Measurements from ENCODE around the gene KIF4A.

The KIF4A gene

DNA sequence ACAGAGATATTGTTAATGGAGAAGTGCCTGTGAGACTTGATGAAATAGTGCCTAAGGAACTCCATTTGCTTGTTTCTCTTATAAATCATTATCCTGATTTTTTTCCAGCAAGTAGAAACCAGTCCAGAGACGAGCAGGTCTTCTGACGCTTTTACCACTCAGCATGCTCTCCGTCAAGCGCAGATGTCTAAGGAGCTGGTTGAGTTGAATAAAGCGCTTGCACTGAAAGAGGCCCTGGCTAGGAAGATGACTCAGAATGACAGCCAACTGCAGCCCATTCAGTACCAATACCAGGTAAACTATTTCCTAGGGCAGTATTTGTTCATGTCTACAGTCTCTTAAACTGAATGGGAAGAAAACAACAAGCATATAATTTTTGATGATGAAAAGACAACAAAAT lies 63.6 kb downstream of the KIF4A start:
- DNase-seq (ENCODE audit: low read depth in 1 of 2, low spot score in 1 of 2), result no peak
- H3K27me3 ChIP-seq (ENCODE audit: insufficient read depth, poor library complexity, severe bottlenecking), result no peaks in the 10 kb centered on the region
- no peak overlapping the region for H3K4me3 ChIP-seq (replicated peaks; ENCODE audit: insufficient read depth, low read length)
- H3K27ac ChIP-seq (replicated peaks), result no peak overlapping the region
- TF ChIP-seq, protein P1, sequence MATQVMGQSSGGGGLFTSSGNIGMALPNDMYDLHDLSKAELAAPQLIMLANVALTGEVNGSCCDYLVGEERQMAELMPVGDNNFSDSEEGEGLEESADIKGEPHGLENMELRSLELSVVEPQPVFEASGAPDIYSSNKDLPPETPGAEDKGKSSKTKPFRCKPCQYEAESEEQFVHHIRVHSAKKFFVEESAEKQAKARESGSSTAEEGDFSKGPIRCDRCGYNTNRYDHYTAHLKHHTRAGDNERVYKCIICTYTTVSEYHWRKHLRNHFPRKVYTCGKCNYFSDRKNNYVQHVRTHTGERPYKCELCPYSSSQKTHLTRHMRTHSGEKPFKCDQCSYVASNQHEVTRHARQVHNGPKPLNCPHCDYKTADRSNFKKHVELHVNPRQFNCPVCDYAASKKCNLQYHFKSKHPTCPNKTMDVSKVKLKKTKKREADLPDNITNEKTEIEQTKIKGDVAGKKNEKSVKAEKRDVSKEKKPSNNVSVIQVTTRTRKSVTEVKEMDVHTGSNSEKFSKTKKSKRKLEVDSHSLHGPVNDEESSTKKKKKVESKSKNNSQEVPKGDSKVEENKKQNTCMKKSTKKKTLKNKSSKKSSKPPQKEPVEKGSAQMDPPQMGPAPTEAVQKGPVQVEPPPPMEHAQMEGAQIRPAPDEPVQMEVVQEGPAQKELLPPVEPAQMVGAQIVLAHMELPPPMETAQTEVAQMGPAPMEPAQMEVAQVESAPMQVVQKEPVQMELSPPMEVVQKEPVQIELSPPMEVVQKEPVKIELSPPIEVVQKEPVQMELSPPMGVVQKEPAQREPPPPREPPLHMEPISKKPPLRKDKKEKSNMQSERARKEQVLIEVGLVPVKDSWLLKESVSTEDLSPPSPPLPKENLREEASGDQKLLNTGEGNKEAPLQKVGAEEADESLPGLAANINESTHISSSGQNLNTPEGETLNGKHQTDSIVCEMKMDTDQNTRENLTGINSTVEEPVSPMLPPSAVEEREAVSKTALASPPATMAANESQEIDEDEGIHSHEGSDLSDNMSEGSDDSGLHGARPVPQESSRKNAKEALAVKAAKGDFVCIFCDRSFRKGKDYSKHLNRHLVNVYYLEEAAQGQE (IDR thresholded peaks at IDR 0.05; ENCODE audit: insufficient replicate concordance, low read depth), result no peak
- TF ChIP-seq GABPA (IDR thresholded peaks at IDR 0.05; ENCODE audit: low read depth), result no peak
- no peak for TF ChIP-seq SPI1 (IDR thresholded peaks at IDR 0.05; ENCODE audit: borderline replicate concordance, low read depth)
- no peak for TF ChIP-seq POLR2AphosphoS5 (IDR thresholded peaks at IDR 0.05; ENCODE audit: low read depth)
- TF ChIP-seq, protein P2, sequence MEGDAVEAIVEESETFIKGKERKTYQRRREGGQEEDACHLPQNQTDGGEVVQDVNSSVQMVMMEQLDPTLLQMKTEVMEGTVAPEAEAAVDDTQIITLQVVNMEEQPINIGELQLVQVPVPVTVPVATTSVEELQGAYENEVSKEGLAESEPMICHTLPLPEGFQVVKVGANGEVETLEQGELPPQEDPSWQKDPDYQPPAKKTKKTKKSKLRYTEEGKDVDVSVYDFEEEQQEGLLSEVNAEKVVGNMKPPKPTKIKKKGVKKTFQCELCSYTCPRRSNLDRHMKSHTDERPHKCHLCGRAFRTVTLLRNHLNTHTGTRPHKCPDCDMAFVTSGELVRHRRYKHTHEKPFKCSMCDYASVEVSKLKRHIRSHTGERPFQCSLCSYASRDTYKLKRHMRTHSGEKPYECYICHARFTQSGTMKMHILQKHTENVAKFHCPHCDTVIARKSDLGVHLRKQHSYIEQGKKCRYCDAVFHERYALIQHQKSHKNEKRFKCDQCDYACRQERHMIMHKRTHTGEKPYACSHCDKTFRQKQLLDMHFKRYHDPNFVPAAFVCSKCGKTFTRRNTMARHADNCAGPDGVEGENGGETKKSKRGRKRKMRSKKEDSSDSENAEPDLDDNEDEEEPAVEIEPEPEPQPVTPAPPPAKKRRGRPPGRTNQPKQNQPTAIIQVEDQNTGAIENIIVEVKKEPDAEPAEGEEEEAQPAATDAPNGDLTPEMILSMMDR (IDR thresholded peaks at IDR 0.05; ENCODE audit: insufficient read depth, low read length), result no peak

DNA sequence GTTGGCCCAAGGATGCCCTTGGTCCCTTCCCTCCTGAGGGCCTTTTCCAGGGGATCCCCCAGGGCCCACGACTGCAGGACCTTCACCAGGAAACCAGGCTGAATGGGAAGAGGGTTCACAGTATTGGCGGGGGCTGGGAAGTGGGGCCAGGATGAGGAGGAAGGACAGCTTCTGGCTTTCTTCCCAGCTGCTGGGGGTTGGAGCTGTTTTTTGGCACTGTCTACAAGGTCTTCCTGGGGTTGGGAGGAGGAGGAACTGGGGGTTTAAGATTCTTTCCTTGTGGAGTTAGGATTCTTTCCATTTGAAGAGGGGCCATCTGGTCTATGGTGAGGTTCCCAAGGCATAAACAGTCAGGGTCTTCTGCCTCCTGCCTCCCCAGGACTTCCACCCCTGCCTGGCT lies 64.8 kb downstream of the KIF4A start:
- Histone ChIP-seq H3K27ac (replicated peaks) (no peak overlapping the region), H3K27me3 (ENCODE audit: insufficient read depth, poor library complexity, severe bottlenecking) (no peaks in the 10 kb centered on the region), H3K4me3 (replicated peaks; ENCODE audit: insufficient read depth, low read length) (no peak overlapping the region)
- no peak for DNase-seq (ENCODE audit: low read depth in 1 of 2, low spot score in 1 of 2)
- TF ChIP-seq SPI1 (IDR thresholded peaks at IDR 0.05; ENCODE audit: borderline replicate concordance, low read depth) (no peak), GABPA (IDR thresholded peaks at IDR 0.05; ENCODE audit: low read depth) (no peak), POLR2AphosphoS5 (IDR thresholded peaks at IDR 0.05; ENCODE audit: low read depth) (no peak)
- TF ChIP-seq, protein P1 (IDR thresholded peaks at IDR 0.05; ENCODE audit: insufficient replicate concordance, low read depth), result no peak
- TF ChIP-seq, protein P2 (IDR thresholded peaks at IDR 0.05; ENCODE audit: insufficient read depth, low read length), result no peak

DNA sequence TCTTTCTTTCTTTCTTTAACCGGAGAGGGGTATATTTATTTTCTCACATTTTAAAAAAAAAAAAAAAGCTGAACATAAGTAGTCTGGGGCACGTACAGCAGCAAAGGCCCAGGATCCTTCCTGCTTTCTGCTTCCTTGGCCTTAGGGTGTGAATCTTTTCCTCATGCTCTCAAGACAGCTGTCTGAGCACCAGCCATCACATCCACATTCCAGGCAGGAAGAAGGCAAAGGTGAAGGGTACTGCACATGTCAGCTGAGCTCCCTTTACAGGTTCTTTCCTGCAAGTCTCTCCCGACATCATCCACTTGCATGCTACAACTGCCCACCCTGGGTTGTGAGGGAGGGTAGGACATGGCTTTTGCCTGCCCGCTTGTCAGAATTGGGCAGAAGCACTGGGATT lies 69.6 kb downstream of the KIF4A start:
- TF ChIP-seq SPI1 (IDR thresholded peaks at IDR 0.05; ENCODE audit: borderline replicate concordance, low read depth) (no peak), POLR2AphosphoS5 (IDR thresholded peaks at IDR 0.05; ENCODE audit: low read depth) (no peak), GABPA (IDR thresholded peaks at IDR 0.05; ENCODE audit: low read depth) (no peak)
- TF ChIP-seq, protein P2 (IDR thresholded peaks at IDR 0.05; ENCODE audit: insufficient read depth, low read length), result no peak
- TF ChIP-seq, protein P1 (IDR thresholded peaks at IDR 0.05; ENCODE audit: insufficient replicate concordance, low read depth), result no peak
- no peak for DNase-seq (ENCODE audit: low read depth in 1 of 2, low spot score in 1 of 2)
- Histone ChIP-seq H3K4me3 (replicated peaks; ENCODE audit: insufficient read depth, low read length) (no peak overlapping the region), H3K27me3 (ENCODE audit: insufficient read depth, poor library complexity, severe bottlenecking) (no peaks in the 10 kb centered on the region), H3K27ac (replicated peaks) (no peak overlapping the region)
